GM20431 (cell line): Measurements from ENCODE around the gene CTBP1.

Experiments
- in situ Hi-C: fragments of 300-500 bp; cut with MseI, MboI; formaldehyde crosslinking; loops from one replicate; pipeline ENCODE4 v1.15.0; 2020; ENCODE audit warnings: low sequenced_read_pairs; ENCODE audit not compliant: unreplicated experiment

Gene CTBP1

GRCh38 chr4:1202526-1203011 is 46.4 kb downstream of the CTBP1 start:
- in situ Hi-C loops = no loop called here

GRCh38 chr4:1201851-1202525 is 46.9 kb downstream of the CTBP1 start:
- in situ Hi-C loops = no loop called here

DNA sequence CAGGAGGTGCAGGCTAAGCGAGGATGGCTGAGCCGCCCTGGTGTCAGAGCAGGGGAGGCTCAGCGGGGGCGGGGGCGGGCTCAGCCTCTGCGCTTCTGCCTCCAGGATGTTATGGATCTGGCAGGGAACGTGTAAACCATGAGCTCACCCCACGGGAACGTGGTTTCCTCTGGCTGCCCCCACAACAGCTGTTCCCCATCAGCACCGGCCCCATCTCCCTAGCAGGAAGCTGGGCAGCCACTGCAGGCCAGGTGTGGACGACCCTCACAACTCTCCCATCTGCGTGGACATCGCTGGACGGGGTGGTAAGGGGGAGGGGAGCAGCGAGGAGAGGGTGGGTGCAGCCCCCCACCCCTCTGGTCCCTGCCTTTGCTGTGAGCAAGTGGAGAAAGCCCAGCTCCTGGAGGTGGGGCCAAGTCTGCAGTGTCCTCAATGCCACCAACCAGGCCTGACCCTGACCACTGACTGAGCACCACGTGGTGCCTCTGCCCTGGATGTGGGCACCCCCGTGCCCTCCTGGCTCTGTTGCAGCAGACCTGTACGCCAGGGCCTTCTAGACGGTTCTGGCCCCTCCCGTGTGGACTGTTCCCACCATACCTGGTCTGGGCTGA is 48.4 kb downstream of the CTBP1 start:
- in situ Hi-C loops = no loop called here

DNA sequence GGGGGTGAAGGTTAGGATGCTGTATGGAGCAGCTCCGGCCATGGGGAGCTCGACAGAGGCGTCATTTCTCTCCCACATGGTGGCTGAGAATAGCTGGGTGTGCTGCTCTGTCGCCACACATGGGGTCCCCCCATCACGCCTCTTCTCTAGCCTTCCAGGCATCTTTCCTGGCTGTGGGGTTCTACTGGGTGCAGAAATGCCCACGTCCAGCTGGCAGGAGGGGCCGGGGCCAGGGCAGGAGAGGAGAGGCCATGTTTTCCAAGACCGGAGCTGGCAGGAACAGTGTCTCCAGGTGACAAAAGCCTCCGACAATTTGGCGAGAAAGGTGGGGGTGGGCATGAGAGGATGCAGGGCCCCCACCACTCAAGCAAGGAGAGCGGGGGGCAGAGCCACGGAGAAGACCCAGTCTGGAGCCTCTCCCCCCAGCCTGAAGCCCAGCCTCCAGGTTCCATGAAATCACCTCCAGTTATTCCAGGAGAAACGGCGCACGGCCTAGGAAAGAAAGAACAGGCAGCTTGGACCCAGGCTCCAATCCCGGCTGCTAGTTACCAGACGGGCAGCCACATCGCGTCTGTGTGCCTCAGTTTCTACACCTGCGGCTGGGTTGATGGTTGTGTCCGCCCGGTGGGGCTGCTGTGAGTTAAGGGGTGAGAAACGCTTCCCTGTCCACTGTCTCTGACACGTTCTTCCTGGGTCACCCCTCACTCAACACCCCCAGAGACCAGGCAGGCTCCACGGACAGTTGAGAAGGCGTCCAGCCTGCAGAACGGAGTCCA is 49.2 kb downstream of the CTBP1 start:
- in situ Hi-C loops = no loop called here

- in situ Hi-C loops = no loop called here
Measured at GRCh38 chr4:1198098-1198844, 50.7 kb downstream of the CTBP1 start.

- in situ Hi-C loops = no loop called here
Measured at GRCh38 chr4:1196421-1197183, 52.3 kb downstream of the CTBP1 start.

- in situ Hi-C loops = no loop called here
Measured at GRCh38 chr4:1195891-1196401, 53.0 kb downstream of the CTBP1 start.

GRCh38 chr4:1195109-1195671 is 53.7 kb downstream of the CTBP1 start:
- in situ Hi-C loops = no loop called here

DNA sequence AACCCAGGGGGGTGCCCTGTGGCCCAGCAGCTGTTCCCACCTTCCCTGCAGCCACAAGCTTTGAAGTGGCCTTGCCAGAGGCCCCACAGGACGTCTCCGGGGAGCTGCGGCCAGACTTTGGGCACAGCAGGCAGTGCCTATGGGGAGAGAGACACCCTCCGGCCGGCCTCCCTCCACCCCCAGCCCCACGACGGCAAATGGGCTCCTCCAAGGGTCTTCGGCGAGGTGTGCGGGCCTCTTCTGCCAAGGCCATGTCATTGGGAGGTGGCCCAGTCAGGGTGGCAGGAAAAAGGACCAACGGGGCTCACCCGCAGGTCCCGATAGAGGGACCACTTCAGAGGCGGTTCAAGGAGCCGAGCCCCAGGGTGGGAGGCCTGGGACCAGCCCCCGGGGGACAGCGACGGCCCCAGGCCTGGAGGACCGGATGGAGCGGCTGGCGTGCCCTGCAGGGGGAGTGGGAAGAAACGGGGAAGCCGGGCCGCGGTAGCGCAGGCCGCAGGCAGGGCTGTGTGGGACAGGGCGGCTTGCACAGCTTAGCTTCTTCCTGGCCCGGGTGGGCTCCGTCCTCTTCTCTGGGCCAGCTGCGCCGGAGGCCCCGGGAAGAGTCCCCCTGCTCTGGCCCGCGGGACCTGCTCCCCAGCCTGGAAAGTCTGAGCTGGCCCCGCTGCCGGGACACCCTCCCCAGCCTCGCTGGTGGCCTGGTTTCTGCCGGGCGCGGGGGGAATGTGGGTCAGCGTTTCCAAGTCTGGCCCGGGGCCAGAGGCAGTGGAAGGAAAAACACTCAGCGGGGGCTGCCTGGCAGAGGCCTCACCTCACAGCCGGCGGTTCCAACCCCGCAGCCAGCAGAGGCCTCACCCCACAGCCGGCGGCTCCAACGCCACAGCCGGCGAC is 54.7 kb downstream of the CTBP1 start:
- in situ Hi-C loops = no loop called here

DNA sequence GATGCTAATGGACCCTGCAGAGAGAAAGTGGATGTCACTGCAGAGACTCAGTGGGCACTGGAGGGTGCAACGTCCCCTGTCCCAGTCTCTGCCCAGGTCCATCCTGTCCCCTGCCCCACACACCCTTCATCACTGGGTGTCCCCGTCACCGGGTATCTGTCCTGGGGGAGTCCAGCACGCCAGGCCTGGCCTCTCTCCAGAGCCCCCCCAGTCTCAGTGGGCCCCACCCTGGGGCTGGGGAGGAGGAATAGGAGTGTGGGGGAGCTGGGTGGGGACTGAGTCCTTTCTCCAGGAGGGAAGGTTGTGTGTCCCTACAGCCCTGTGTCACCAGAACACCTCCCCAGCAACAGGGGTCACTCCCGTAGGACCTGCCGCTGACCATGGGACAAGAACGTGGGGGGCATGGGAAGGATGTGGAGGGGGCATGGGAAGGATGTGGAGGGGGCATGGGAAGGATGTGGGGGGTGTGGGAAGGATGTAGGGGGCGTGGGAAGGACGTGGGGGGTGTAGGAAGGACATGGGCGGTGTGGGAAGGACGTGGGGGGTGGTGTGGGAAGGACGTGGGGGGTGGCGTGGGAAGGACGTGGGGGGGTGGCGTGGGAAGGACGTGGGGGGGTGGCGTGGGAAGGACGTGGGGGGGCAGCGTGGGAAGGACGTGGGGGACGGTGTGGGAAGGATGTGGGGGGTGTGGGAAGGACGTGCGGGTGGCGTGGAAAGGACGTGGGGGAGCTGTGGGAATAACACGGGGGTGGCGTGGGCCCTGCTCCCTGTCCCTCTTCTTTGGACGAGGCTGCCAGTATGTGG is 55.5 kb downstream of the CTBP1 start:
- in situ Hi-C loops = no loop called here

- in situ Hi-C loops = no loop called here
Measured at GRCh38 chr4:1192493-1193205, 56.3 kb downstream of the CTBP1 start.

DNA sequence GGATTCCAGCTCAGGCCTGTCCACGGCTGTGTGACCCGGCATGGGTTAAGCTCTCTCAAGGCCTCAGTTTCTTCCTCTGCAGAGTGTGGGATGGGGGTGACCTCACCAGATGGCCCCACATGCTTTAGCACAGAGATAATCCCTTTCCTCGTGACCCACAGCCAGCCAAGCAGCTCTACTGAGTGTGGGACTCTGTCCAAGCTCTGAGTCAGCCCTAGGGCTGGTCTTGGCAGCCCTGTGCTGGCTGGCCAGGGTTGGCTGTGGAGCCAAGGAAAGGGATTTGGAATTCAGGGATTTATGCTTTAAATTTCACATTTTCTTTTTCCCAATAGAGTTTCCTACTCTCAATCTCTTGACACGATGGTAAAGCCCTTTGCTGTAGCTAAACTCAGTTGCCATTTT is 56.8 kb downstream of the CTBP1 start:
- in situ Hi-C loops = no loop called here

DNA sequence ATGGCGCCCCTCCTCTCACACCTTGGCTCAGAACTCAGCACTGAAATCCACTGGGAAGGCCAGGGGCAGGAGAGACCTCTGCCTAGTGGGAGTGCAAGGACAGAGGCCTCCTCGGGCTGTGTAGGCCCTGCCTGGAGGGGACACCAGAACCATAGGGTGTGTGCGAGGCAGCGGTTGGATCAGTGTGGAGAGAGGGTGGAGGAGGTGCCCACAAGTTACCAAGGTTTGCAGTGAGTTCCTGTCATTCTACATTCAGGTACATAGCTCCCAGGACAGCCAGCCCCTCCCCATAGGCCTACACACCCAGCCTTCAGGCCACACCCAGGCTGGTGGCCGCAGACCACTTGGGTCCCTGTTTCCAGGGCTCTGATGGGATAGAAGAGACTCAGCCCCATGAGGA is 57.3 kb downstream of the CTBP1 start:
- in situ Hi-C loops = no loop called here

- in situ Hi-C loops = no loop called here
Measured at GRCh38 chr4:1187182-1187581, 61.7 kb downstream of the CTBP1 start.

DNA sequence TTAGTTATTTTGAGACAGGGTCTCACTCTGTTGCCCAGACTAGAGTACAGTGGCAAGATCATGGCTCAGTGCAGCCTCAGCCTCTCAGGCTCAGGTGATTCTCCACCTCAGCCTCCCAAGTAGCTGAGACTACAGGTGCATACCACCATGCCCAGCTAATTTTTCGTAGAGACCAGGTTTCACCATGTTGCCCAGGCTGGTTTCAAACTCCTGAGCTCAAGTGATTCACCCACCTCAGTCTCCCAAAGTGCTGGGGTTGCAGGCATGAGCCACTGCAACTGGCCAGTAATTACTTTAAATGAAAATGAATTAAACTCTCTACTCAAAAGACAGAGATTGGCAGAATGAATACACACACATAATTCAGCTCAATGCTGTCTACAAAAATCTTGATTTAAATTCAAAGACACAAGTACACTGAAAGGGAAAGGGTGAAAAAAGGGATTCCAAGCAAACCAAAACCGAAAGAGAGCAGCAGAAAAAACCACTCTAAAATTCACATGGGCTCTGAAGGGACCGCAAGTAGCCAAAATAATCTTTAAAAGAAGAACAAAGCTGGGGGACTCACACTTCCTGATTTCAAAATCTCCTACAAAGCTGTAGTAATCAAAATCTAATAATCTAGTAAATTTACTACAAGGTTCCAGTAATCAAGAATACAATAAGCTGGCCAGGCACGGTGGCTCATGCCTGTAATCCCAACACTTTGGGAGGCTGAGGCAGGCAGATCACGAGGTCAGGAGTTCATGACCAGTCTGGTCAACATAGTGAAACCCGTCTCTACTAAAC is 64.8 kb downstream of the CTBP1 start:
- in situ Hi-C loops = no loop called here

DNA sequence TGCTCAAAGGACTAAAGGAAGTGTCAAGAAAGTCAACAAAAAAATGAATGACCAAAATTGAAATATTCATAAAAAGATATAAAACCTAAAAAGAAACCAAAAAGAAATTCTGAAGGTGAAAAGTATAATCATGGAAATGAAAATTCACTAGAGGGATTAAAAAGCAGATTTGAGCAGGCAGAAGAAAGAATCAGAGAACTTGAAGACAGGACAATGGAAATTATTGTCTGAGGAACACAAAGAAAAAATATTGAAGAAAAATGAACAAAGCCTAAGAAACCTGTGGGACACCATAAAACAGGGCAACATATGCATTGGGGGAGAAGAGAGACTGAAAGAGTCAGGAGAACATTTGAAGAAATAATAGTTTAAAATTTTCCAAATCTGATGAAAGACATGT is 66.6 kb downstream of the CTBP1 start:
- in situ Hi-C loops = no loop called here
